ENCODE data around the gene RUNX2. TPM values are rescaled to one million over a fixed set of nuclear protein-coding genes. Genes with fewer than 3 reads are reported as not detected.

RUNX2 gene
- polyA plus RNA-seq, 1 of the 3 experiments (the other 2 are of a cell fraction), result 4.4 TPM

- Histone ChIP-seq H3K27me3 (ENCODE audit: insufficient read depth) (no peaks in the 10 kb centered on the region), H2AFZ (ENCODE audit: low read depth) (no peak overlapping the region), H4K20me1 (ENCODE audit: insufficient read depth) (no peaks in the 10 kb centered on the region), H3K4me3 (ENCODE audit: low read depth in 2 of 2, low read length in 1 of 2) (no peak overlapping the region), H3K36me3 (replicated peaks in 1 of 2; ENCODE audit: control insufficient read depth in 1 of 2, insufficient read depth in 2 of 2, low read length in 1 of 2) (no peaks in the 10 kb centered on the region), H3K27ac (ENCODE audit: low read depth in 2 of 2, low read length in 1 of 2) (0 out of 4 replicates have a peak overlapping the region, but pooled peaks of 1 of the 2 experiments have one; percentile 99), H3K9me2 (no peaks in the 10 kb centered on the region), H3K9ac (no peak overlapping the region), H3F3A (replicated peaks; ENCODE audit: insufficient read depth) (peaks cover 20% of the 10 kb centered on the region), H3K79me2 (ENCODE audit: insufficient read depth) (0 out of 2 replicates have a peak, but pooled peaks cover 3% of the 10 kb centered on the region), H3K4me1 (ENCODE audit: control insufficient read depth in 1 of 2, insufficient read depth in 2 of 2, low read depth in 1 of 2, low read length in 1 of 2) (peaks cover 0 to 39% of the 10 kb centered on the region in 2 experiments; a peak in 3 of 4 replicates), H3K4me2 (no peak overlapping the region), H3K9me3 (no peaks in the 10 kb centered on the region)
- DNase-seq, result no peak
- TF ChIP-seq FOXM1 (IDR thresholded peaks at IDR 0.05; ENCODE audit: low read depth) (no peak), FOSL2 (IDR thresholded peaks at IDR 0.05; ENCODE audit: borderline replicate concordance, low read depth) (no peak), CTCF (IDR thresholded peaks at IDR 0.05) (no peak), USF2 (IDR thresholded peaks at IDR 0.05; ENCODE audit: borderline replicate concordance, low read depth, low read length) (no peak), NRF1 (IDR thresholded peaks at IDR 0.05; ENCODE audit: low read depth, low read length) (no peak), GATA2 (CRISPR knock-in tag; IDR thresholded peaks at IDR 0.05) (no peak), CHD2 (IDR thresholded peaks at IDR 0.05; ENCODE audit: low read length, partially characterized antibody) (no peak), YY1 (IDR thresholded peaks at IDR 0.05; ENCODE audit: low read depth) (no peak)
- WGBS (ENCODE audit: low lambda C conversion rate), result 65% methylated on average over 4 of the region's 4 CpGs
- CTCF ChIA-PET, result interaction anchor here (0.6 kb wide), 1 partner anchor 373 kb away, joined by 3 read pairs; no protein-coding TSS in a partner anchor
- POLR2A ChIA-PET, result no interaction called here
These were observed 325.2 kb downstream of the RUNX2 start for GRCh38 chr6:45653117-45653883.

- ChIA-PET CTCF (no interaction called here), POLR2A (no interaction called here)
- Histone ChIP-seq H3F3A (replicated peaks; ENCODE audit: insufficient read depth) (peaks cover 20% of the 10 kb centered on the region), H3K4me1 (ENCODE audit: control insufficient read depth in 1 of 2, insufficient read depth in 2 of 2, low read depth in 1 of 2, low read length in 1 of 2) (peaks cover 0 to 41% of the 10 kb centered on the region in 2 experiments; a peak in 3 of 4 replicates), H3K4me2 (no peak overlapping the region), H3K9me2 (no peaks in the 10 kb centered on the region), H3K27me3 (ENCODE audit: insufficient read depth) (no peaks in the 10 kb centered on the region), H2AFZ (ENCODE audit: low read depth) (no peak overlapping the region), H3K4me3 (ENCODE audit: low read depth in 2 of 2, low read length in 1 of 2) (no peak overlapping the region), H3K79me2 (ENCODE audit: insufficient read depth) (0 out of 2 replicates have a peak, but pooled peaks cover 3% of the 10 kb centered on the region), H3K9ac (peak overlapping the region; percentile 52; the same call in 1 of the 2 replicates), H3K36me3 (replicated peaks in 1 of 2; ENCODE audit: control insufficient read depth in 1 of 2, insufficient read depth in 2 of 2, low read length in 1 of 2) (no peaks in the 10 kb centered on the region), H4K20me1 (ENCODE audit: insufficient read depth) (no peaks in the 10 kb centered on the region), H3K27ac (ENCODE audit: low read depth in 2 of 2, low read length in 1 of 2) (peak overlapping the region in 1 of 2 experiments; percentile 99; a peak in 2 of 4 replicates), H3K9me3 (no peaks in the 10 kb centered on the region)
- WGBS (ENCODE audit: low lambda C conversion rate), result 41% methylated on average over 2 of the region's 2 CpGs
- DNase-seq, result no peak
- TF ChIP-seq YY1 (IDR thresholded peaks at IDR 0.05; ENCODE audit: low read depth) (no peak), RCOR1 (IDR thresholded peaks at IDR 0.05; ENCODE audit: low read length) (no peak), MEF2A (IDR thresholded peaks at IDR 0.05; ENCODE audit: borderline replicate concordance, low read depth) (no peak), NFIC (IDR thresholded peaks at IDR 0.05; ENCODE audit: borderline replicate concordance) (no peak), JUND (IDR thresholded peaks at IDR 0.05) (no peak), GABPA (IDR thresholded peaks at IDR 0.05; ENCODE audit: low read depth) (no peak), USF2 (IDR thresholded peaks at IDR 0.05; ENCODE audit: borderline replicate concordance, low read depth, low read length) (no peak), MAX (IDR thresholded peaks at IDR 0.05; ENCODE audit: low read depth) (no peak), ZBTB33 (IDR thresholded peaks at IDR 0.05; ENCODE audit: borderline replicate concordance, low read depth) (no peak), EP300 (IDR thresholded peaks at IDR 0.05; ENCODE audit: borderline replicate concordance in 1 of 2, low read depth in 1 of 2, low read length in 1 of 2) (no peak), USF1 (IDR thresholded peaks at IDR 0.05; ENCODE audit: borderline replicate concordance, low read depth) (no peak), TCF12 (IDR thresholded peaks at IDR 0.05) (no peak), IRF3 (IDR thresholded peaks at IDR 0.05; ENCODE audit: low read depth, low read length) (no peak)
These were observed 326.5 kb downstream of the RUNX2 start for GRCh38 chr6:45654673-45655072.
